Measurements from ENCODE around the gene CSNK1E.

Gene CSNK1E

GRCh38 chr22:38298312-38299005 lies 18.8 kb downstream of the CSNK1E start:
- Histone ChIP-seq H3K27me3 (ENCODE audit: insufficient read depth, poor library complexity, severe bottlenecking) (no peaks in the 10 kb centered on the region), H3K4me3 (replicated peaks; ENCODE audit: insufficient read depth, low read length) (no peak overlapping the region), H3K27ac (replicated peaks) (no peak overlapping the region)
- no peak for DNase-seq (ENCODE audit: low read depth in 1 of 2, low spot score in 1 of 2)
- TF ChIP-seq GABPA (IDR thresholded peaks at IDR 0.05; ENCODE audit: low read depth) (no peak), CTCF (IDR thresholded peaks at IDR 0.05; ENCODE audit: insufficient read depth, low read length) (no peak), POLR2AphosphoS5 (IDR thresholded peaks at IDR 0.05; ENCODE audit: low read depth) (no peak), REST (IDR thresholded peaks at IDR 0.05; ENCODE audit: insufficient replicate concordance, low read depth) (no peak), SPI1 (IDR thresholded peaks at IDR 0.05; ENCODE audit: borderline replicate concordance, low read depth) (no peak)

GRCh38 chr22:38296372-38296771 lies 20.9 kb downstream of the CSNK1E start:
- no peak for TF ChIP-seq CTCF (IDR thresholded peaks at IDR 0.05; ENCODE audit: insufficient read depth, low read length)
- no peaks in the 10 kb centered on the region for H3K27me3 ChIP-seq (ENCODE audit: insufficient read depth, poor library complexity, severe bottlenecking)
- no peak for DNase-seq (ENCODE audit: low read depth in 1 of 2, low spot score in 1 of 2)
- no peak overlapping the region for H3K4me3 ChIP-seq (replicated peaks; ENCODE audit: insufficient read depth, low read length)
- no peak overlapping the region for H3K27ac ChIP-seq (replicated peaks)

GRCh38 chr22:38295863-38296262 lies 21.4 kb downstream of the CSNK1E start:
- TF ChIP-seq REST (IDR thresholded peaks at IDR 0.05; ENCODE audit: insufficient replicate concordance, low read depth) (no peak), CTCF (IDR thresholded peaks at IDR 0.05; ENCODE audit: insufficient read depth, low read length) (no peak), SPI1 (IDR thresholded peaks at IDR 0.05; ENCODE audit: borderline replicate concordance, low read depth) (no peak), POLR2AphosphoS5 (IDR thresholded peaks at IDR 0.05; ENCODE audit: low read depth) (no peak), GABPA (IDR thresholded peaks at IDR 0.05; ENCODE audit: low read depth) (no peak)
- H3K27ac ChIP-seq (replicated peaks): no peak overlapping the region
- no peak overlapping the region for H3K4me3 ChIP-seq (replicated peaks; ENCODE audit: insufficient read depth, low read length)
- no peaks in the 10 kb centered on the region for H3K27me3 ChIP-seq (ENCODE audit: insufficient read depth, poor library complexity, severe bottlenecking)
- DNase-seq (ENCODE audit: low read depth in 1 of 2, low spot score in 1 of 2): no peak

GRCh38 chr22:38295339-38295738 lies 21.9 kb downstream of the CSNK1E start:
- no peak for DNase-seq (ENCODE audit: low read depth in 1 of 2, low spot score in 1 of 2)
- Histone ChIP-seq H3K27me3 (ENCODE audit: insufficient read depth, poor library complexity, severe bottlenecking) (no peaks in the 10 kb centered on the region), H3K4me3 (replicated peaks; ENCODE audit: insufficient read depth, low read length) (no peak overlapping the region), H3K27ac (replicated peaks) (no peak overlapping the region)
- TF ChIP-seq REST (IDR thresholded peaks at IDR 0.05; ENCODE audit: insufficient replicate concordance, low read depth) (no peak), SPI1 (IDR thresholded peaks at IDR 0.05; ENCODE audit: borderline replicate concordance, low read depth) (no peak), CTCF (IDR thresholded peaks at IDR 0.05; ENCODE audit: insufficient read depth, low read length) (no peak), GABPA (IDR thresholded peaks at IDR 0.05; ENCODE audit: low read depth) (no peak), POLR2AphosphoS5 (IDR thresholded peaks at IDR 0.05; ENCODE audit: low read depth) (no peak)

Measured in HL-60 (cell line).